GM10266 (cell line): ENCODE measurements around the gene VAMP1.

ENCODE experiments used
- DNase-seq: peaks from one replicate; pipeline ENCODE4 v3.0.0; 2012; ENCODE audit errors: extremely low spot score
- CTCF ChIP-seq: IDR thresholded peaks from 2 replicates; pipeline ENCODE4 v1.5.1; 2012; ENCODE audit warnings: mild to moderate bottlenecking, low read depth; ENCODE audit not compliant: control insufficient read depth, insufficient read depth; ENCODE audit errors: missing control alignments

VAMP1 gene

GRCh38 chr12:6452245-6452943 lies 18.1 kb downstream of the VAMP1 start:
- no peak for DNase-seq
- TF ChIP-seq CTCF, result no peak

GRCh38 chr12:6451348-6452244 lies 18.9 kb downstream of the VAMP1 start, which contains the start of gene TAPBPL:
Gene TAPBPL (plus strand): TSS chr12:6452042. CDS start chr12:6452249, 207 bp downstream.
- no peak for TF ChIP-seq CTCF
- peak; percentile 73 for DNase-seq

- DNase-seq, result no peak
- TF ChIP-seq CTCF, result no peak
Measured at GRCh38 chr12:6450869-6451347, 19.6 kb downstream of the VAMP1 start.

- no peak for DNase-seq
Measured at GRCh38 chr12:6450091-6450868, 20.2 kb downstream of the VAMP1 start.

GRCh38 chr12:6444704-6445688 lies 25.5 kb downstream of the VAMP1 start, which contains the start of gene CD27:
Gene CD27 (plus strand): TSS chr12:6444955. CDS start chr12:6445096, 141 bp downstream.
- DNase-seq, result no peak
- no peak for TF ChIP-seq CTCF

More at GRCh38 chr12:6450091-6450868, 20.2 kb downstream of the VAMP1 start:
- no peak for TF ChIP-seq CTCF

GRCh38 chr12:6444031-6444430 lies 26.4 kb downstream of the VAMP1 start:
- no peak for DNase-seq
- no peak for TF ChIP-seq CTCF
